ENCODE measurements around the gene ECM2.
"Not testable (repeated sequence)": the region's sequence is repeated elsewhere in the genome, so short reads cannot be mapped to it uniquely, and the experiment has no call there.

Gene ECM2

GRCh38 chr9:92535940-92536850, at the start of gene ECM2:
ECM2 (minus strand) TSS chr9:92535990; CDS start chr9:92522866, 13,124 bp downstream.
- TF ChIP-seq CTCF (IDR thresholded peaks at IDR 0.05; ENCODE audit: borderline replicate concordance, insufficient read depth, low read depth, low read length): no peak
- H3K4me3 ChIP-seq (ENCODE audit: low read depth, low read length): peak within 1 kb of the TSS; percentile 24

- no peak overlapping the region for H3K4me3 ChIP-seq (ENCODE audit: low read depth, low read length)
- TF ChIP-seq CTCF (IDR thresholded peaks at IDR 0.05; ENCODE audit: borderline replicate concordance, insufficient read depth, low read depth, low read length): no peak
Measured at GRCh38 chr9:92576175-92576574, 40.4 kb upstream of the ECM2 start.

GRCh38 chr9:92573612-92574011, 37.8 kb upstream of the ECM2 start:
- not testable (repeated sequence) for H3K4me3 ChIP-seq (ENCODE audit: low read depth, low read length)

GRCh38 chr9:92571871-92572270, 36.1 kb upstream of the ECM2 start:
- not testable (repeated sequence) for H3K4me3 ChIP-seq (ENCODE audit: low read depth, low read length)

GRCh38 chr9:92564982-92565381, 29.2 kb upstream of the ECM2 start:
- no peak overlapping the region for H3K4me3 ChIP-seq (ENCODE audit: low read depth, low read length)
- TF ChIP-seq CTCF (IDR thresholded peaks at IDR 0.05; ENCODE audit: borderline replicate concordance, insufficient read depth, low read depth, low read length): no peak

GRCh38 chr9:92564504-92564903, 28.7 kb upstream of the ECM2 start:
- TF ChIP-seq CTCF (IDR thresholded peaks at IDR 0.05; ENCODE audit: borderline replicate concordance, insufficient read depth, low read depth, low read length): no peak
- H3K4me3 ChIP-seq (ENCODE audit: low read depth, low read length): no peak overlapping the region

GRCh38 chr9:92563116-92564100, 27.6 kb upstream of the ECM2 start:
- no peak for TF ChIP-seq CTCF (IDR thresholded peaks at IDR 0.05; ENCODE audit: borderline replicate concordance, insufficient read depth, low read depth, low read length)
- H3K4me3 ChIP-seq (ENCODE audit: low read depth, low read length): no peak overlapping the region
